Ovary (tissue), 9 donors: ENCODE measurements around the gene TDRD9. TPM values are rescaled to one million over a fixed set of nuclear protein-coding genes. Genes with fewer than 3 reads are reported as not detected.

Experiments
- DNase-seq, 5 donors: peaks; one replicate each; pipeline ENCODE4 v3.0.0-alpha.2; 2019 to 2020
- H3K27ac ChIP-seq, 2 donors: fragments of 200-600 bp; one replicate each; pipeline versions ENCODE4 v1.5.1 to v1.8.0; 2019 to 2022
- H3K27me3 ChIP-seq: fragments of 200-600 bp; one replicate; pipeline ENCODE4 v1.8.0; 2022
- H3K36me3 ChIP-seq: fragments of 200-600 bp; sonication (generic); one replicate; pipeline ENCODE4 v1.5.1; 2019
- H3K4me1 ChIP-seq: one replicate; pipeline ENCODE4 v1.8.1; 2013; ENCODE audit warnings: mild to moderate bottlenecking, moderate library complexity; ENCODE audit not compliant: insufficient read depth
- H3K4me3 ChIP-seq: fragments of 200-600 bp; sonication (generic); one replicate; pipeline ENCODE4 v1.5.1; 2017
- H3K9me3 ChIP-seq, 2 donors: fragments of 200-600 bp in 1 of 2; sonication (generic) in 1 of 2; one replicate each; pipeline versions ENCODE4 v1.5.1 to v1.8.1; 2013 to 2019; ENCODE audit warnings: mild to moderate bottlenecking in 1 of 2, moderate library complexity in 1 of 2
- EP300 ChIP-seq: sonication (generic); formaldehyde crosslinking; IDR thresholded peaks from one replicate; pipeline ENCODE4 v1.6.1; 2017; ENCODE audit warnings: antibody characterized with exemption
- POLR2A ChIP-seq: fragments of 450-650 bp; IDR thresholded peaks from one replicate; pipeline ENCODE4 v1.6.1; 2017; ENCODE audit warnings: antibody characterized with exemption, mild to moderate bottlenecking, moderate library complexity
- WGBS, 3 donors: extraction: QIAGEN DNeasy Blood & Tissue Kit in 1 of 3; methylation state at CpG; one replicate each; pipeline versions ENCODE4 v1.1.5 to v1.1.7; 2013 to 2017; 5-methylcytosine and 5-hydroxymethylcytosine counted together
- intact Hi-C, 4 donors: fragments of 100-400 bp; cut with DNase I; formaldehyde crosslinking; loops; one replicate each; pipeline versions ENCODE4 v1.11.0 to v1.15.1; 2022 to 2023
- polyA plus RNA-seq, 2 donors: library from polyadenylated mRNA; stranded (reverse); fragments of 200-250 nt in 1 of 2; fragments of 350-450 nt in 1 of 2; fragmentation: Illumina TruSeq in 1 of 2; extraction: RNeasy Lipid Tissue Mini Kit (QIAGEN cat#74804) in 1 of 2; gene quantifications; one replicate each; pipeline ENCODE4 v1.2.3, GENCODE V29; 2013 to 2014
- total RNA-seq, 7 donors: library from RNA; depleted of rRNA in 2 of 7; stranded (reverse); fragments of >200 nt in 2 of 7; fragmentation: NEBNext Ultra II Directional in 3 of 7; extraction: Animal tissue kit (Norgen Biotek cat#: 25700) in 3 of 7; gene quantifications; one replicate each; pipeline versions ENCODE4 v1.1.0 to v1.2.4, GENCODE V29; 2016 to 2023
- TF ChIP-seq, protein P1 (sequence below), 3 donors: fragments of 450-650 bp in 2 of 3; fragments of 200-600 bp in 1 of 3; IDR thresholded peaks; one replicate each; pipeline versions ENCODE4 v1.5.1 to v1.8.0; 2016 to 2022; ENCODE audit warnings: antibody characterized with exemption in 3 of 3, mild to moderate bottlenecking in 1 of 3
- donor health status: DM: no; HTN: no; CAD: no; lungs with moderate emphysema.
- donor health status: DM: no; HTN: no; CAD: no.
- donor health status: Bipolar disorder and iron deficiency.
- donor health status: DM: yes; HTN: yes; CAD: no.
- donor health status: DM: no; HTN: no; CAD: no.
- donor health status: DM: yes; HTN: yes; CAD: no.

Gene TDRD9
- total and polyA plus RNA-seq, 9 donors: 0.23 to 5.1 (median 0.83) TPM

DNA sequence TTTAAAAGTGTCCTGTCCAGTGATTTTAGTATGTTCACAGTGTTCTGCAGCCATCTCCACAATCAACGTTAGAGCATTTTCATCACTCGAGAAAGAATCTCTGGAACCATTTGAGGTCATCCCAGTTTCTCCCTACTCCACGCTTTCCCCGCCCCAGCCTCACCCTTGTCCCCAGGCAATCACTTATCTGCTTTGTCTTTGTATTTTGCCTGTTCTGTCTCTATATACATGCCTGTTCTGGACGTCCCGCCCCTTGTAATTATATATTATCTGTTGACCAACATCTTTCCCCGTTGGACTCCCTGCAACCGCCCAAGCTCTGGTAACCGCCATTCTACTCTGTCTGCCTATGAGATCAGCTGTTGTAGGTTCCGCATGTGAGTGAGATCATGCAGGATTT is 135.7 kb downstream of the TDRD9 start:
- intact Hi-C loops: no loop called here

DNA sequence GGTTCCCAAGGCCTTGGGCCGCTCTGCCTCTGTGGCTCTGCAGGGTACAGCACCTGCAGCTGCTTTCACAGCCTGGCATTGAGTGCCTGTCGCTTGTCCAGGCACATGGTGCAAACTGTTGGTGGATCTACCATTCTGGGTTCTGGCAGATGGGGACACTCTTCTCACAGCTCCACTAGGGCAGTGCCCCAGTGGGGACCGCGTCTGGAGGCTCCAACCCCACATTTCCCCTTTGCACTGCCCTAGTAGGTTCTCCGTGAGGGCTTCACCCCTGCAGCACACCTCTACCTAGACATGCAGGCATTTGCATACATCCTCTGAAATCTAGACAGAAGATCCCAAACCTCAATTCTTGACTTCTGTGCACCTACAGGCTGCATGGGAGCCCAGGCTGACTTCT is 138.0 kb downstream of the TDRD9 start:
- no peak overlapping the region for H3K4me3 ChIP-seq
- intact Hi-C loops: no loop called here
- no peak for DNase-seq
- TF ChIP-seq, protein P1, sequence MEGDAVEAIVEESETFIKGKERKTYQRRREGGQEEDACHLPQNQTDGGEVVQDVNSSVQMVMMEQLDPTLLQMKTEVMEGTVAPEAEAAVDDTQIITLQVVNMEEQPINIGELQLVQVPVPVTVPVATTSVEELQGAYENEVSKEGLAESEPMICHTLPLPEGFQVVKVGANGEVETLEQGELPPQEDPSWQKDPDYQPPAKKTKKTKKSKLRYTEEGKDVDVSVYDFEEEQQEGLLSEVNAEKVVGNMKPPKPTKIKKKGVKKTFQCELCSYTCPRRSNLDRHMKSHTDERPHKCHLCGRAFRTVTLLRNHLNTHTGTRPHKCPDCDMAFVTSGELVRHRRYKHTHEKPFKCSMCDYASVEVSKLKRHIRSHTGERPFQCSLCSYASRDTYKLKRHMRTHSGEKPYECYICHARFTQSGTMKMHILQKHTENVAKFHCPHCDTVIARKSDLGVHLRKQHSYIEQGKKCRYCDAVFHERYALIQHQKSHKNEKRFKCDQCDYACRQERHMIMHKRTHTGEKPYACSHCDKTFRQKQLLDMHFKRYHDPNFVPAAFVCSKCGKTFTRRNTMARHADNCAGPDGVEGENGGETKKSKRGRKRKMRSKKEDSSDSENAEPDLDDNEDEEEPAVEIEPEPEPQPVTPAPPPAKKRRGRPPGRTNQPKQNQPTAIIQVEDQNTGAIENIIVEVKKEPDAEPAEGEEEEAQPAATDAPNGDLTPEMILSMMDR (IDR thresholded peaks at IDR 0.05): no peak
- H3K27me3 ChIP-seq: no peaks in the 10 kb centered on the region
- H3K9me3 ChIP-seq: no peaks in the 10 kb centered on the region
- H3K36me3 ChIP-seq: no peaks in the 10 kb centered on the region
- H3K4me1 ChIP-seq: no peaks in the 10 kb centered on the region
- H3K27ac ChIP-seq: no peak overlapping the region
- WGBS, 3 donors: 90 to 94% (median 91%) methylated on average over 5 of the region's 5 CpGs

More for the DNA sequence above, 135.7 kb downstream of the TDRD9 start:
- no peak for DNase-seq
- H3K4me1 ChIP-seq: no peaks in the 10 kb centered on the region
- H3K9me3 ChIP-seq: no peaks in the 10 kb centered on the region
- 77 to 85% (median 77%) methylated on average over 9 to 10 of the region's 10 CpGs for WGBS, 3 donors
- TF ChIP-seq POLR2A (no peak), EP300 (no peak)
- H3K27ac ChIP-seq: no peak overlapping the region
- no peak overlapping the region for H3K4me3 ChIP-seq
- no peaks in the 10 kb centered on the region for H3K36me3 ChIP-seq
- H3K27me3 ChIP-seq: no peaks in the 10 kb centered on the region

DNA sequence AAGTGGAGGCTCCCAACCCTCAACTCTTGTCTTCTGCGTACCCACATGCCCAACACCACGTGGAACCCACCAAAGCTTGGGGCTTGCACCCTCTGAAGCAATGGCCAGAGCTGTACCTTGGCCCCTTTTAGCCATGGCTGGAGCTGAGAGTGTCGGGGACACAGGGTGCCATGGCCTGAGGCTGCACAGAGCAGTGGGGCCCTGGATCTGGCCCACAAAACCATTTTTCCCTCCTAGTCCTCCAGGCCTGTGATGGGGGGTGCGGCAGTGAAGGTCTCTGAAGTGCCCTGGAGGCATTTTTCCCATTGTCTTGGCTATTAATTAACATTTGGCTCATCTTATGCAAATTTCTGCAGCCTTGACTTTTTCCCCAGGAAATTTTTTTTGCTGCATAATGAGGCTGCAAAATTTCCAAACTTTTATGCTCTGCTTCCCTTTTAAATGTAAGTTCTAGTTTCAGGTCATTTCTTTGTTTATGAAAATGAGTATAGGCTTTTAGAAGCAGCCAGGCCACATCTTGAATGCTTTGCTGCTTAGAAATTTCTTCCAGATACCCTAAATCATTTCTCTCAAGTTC is 138.6 kb downstream of the TDRD9 start:
- DNase-seq: no peak
- Histone ChIP-seq H3K36me3 (no peaks in the 10 kb centered on the region), H3K9me3 (no peaks in the 10 kb centered on the region), H3K27me3 (no peaks in the 10 kb centered on the region), H3K27ac (no peak overlapping the region), H3K4me3 (no peak overlapping the region), H3K4me1 (no peaks in the 10 kb centered on the region)
- TF ChIP-seq EP300 (no peak), POLR2A (no peak)
- TF ChIP-seq, protein P1 (IDR thresholded peaks at IDR 0.05): no peak
- intact Hi-C loops: no loop called here
- WGBS, 3 donors: 74 to 79% (median 77%) methylated on average over 4 of the region's 4 CpGs

DNA sequence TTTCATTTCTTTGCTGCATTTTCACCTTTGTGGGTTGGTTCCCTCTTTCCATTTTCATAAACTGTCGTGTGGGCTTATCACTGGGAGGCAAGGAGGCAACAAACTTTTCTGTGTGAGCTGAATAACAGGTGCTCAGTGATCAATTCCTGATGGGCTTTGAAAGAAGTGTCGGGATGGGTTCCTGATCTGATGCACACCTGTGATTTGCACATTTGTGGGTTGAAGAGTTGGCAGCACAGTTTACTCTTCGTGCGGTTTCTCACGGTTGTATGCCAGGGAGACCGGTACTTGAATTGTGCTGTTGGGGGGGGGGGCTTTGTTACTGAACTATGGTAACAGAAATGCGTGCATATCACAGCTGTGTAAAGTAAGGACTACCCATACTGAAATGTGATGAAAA is 141.3 kb downstream of the TDRD9 start:
- Histone ChIP-seq H3K27me3 (no peaks in the 10 kb centered on the region), H3K27ac (no peak overlapping the region), H3K4me1 (no peaks in the 10 kb centered on the region), H3K4me3 (no peak overlapping the region), H3K9me3 (peaks cover 0 to 5% of the 10 kb centered on the region in 2 donors), H3K36me3 (no peaks in the 10 kb centered on the region)
- WGBS, 3 donors: 83 to 87% (median 84%) methylated on average over 7 of the region's 7 CpGs
- no peak for DNase-seq
- TF ChIP-seq, protein P1 (IDR thresholded peaks at IDR 0.05): no peak
- TF ChIP-seq POLR2A (no peak), EP300 (no peak)
- intact Hi-C loops: no loop called here

DNA sequence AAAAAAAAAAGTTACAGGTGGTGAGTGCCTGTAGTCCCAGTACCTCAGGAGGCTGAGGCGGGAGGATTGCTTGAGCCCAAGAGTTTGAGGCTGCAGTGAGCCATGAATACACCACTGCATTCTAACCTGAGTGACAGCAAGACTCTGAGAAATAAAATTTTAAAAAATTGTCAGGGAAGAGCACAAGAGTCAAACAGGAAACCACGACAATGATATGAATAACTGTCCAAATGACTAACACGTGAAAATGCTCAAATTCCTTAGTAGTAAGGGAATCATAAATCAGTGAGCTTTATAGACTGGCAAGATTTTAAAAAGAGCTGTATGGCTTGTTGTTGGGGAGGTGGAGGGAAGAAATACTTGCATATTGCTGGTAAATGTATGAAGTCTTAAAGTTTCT is 144.3 kb downstream of the TDRD9 start:
- Histone ChIP-seq H3K4me3 (no peak overlapping the region), H3K27me3 (no peaks in the 10 kb centered on the region), H3K9me3 (peaks cover 0 to 5% of the 10 kb centered on the region in 2 donors), H3K27ac (no peak overlapping the region), H3K36me3 (no peaks in the 10 kb centered on the region), H3K4me1 (no peaks in the 10 kb centered on the region)
- TF ChIP-seq EP300 (no peak), POLR2A (no peak)
- TF ChIP-seq, protein P1 (IDR thresholded peaks at IDR 0.05): no peak
- intact Hi-C loops: loop anchor here in 2 of 4 donors (10.0 kb wide), 2 partner anchors 62 to 572 kb away; partner anchors contain the start of gene KIF26A (in 1 of the 2)
- WGBS, 3 donors: 59 to 61% (median 59%) methylated on average over 3 of the region's 3 CpGs
- DNase-seq: no peak
